GM23338 (cell line): ENCODE measurements around the gene PLEKHO1.
"Not testable (repeated sequence)": the region's sequence is repeated elsewhere in the genome, so short reads cannot be mapped to it uniquely, and the experiment has no call there.

Experiments used
- CTCF ChIP-seq, 2 experiments: fragments of 200-600 bp in 1 of 2; sonication (generic) in 1 of 2; conservative IDR thresholded peaks; 2 replicates each; pipeline versions ENCODE4 v1.5.1 to v1.6.1; 2016 to 2017; ENCODE audit warnings: antibody characterized with exemption in 2 of 2, low read depth in 2 of 2, mild to moderate bottlenecking in 2 of 2, moderate library complexity in 1 of 2
- EZH2phosphoT487 ChIP-seq: fragments of 200-600 bp; sonication (generic); IDR thresholded peaks from one replicate; pipeline ENCODE4 v1.8.1; 2018; ENCODE audit warnings: antibody characterized with exemption; ENCODE audit not compliant: unreplicated experiment
- NANOG ChIP-seq: IDR thresholded peaks from 2 replicates; pipeline ENCODE4 v1.6.1; 2016; ENCODE audit warnings: antibody characterized with exemption, borderline replicate concordance
- POLR2AphosphoS5 ChIP-seq: IDR thresholded peaks from 2 replicates; pipeline ENCODE4 v1.6.1; 2016; ENCODE audit warnings: antibody characterized with exemption, low read depth
- TF ChIP-seq, protein P1 (sequence below): fragments of 250-450 bp; sonication (Bioruptor Pico); IDR thresholded peaks from 2 replicates; pipeline ENCODE4 v1.5.0; 2020; ENCODE audit warnings: mild to moderate bottlenecking, moderate library complexity
- TF ChIP-seq, protein P2 (sequence below): IDR thresholded peaks from 2 replicates; pipeline ENCODE4 v1.6.1; 2016; ENCODE audit warnings: antibody characterized with exemption

GRCh38 chr1:150146016-150146415 is 3.7 kb upstream of the PLEKHO1 start:
- not testable (repeated sequence) for TF ChIP-seq CTCF (conservative IDR thresholded peaks at IDR 0.05; ENCODE audit: low read depth in 2 of 2); EZH2phosphoT487; NANOG; POLR2AphosphoS5
- TF ChIP-seq, protein P1, sequence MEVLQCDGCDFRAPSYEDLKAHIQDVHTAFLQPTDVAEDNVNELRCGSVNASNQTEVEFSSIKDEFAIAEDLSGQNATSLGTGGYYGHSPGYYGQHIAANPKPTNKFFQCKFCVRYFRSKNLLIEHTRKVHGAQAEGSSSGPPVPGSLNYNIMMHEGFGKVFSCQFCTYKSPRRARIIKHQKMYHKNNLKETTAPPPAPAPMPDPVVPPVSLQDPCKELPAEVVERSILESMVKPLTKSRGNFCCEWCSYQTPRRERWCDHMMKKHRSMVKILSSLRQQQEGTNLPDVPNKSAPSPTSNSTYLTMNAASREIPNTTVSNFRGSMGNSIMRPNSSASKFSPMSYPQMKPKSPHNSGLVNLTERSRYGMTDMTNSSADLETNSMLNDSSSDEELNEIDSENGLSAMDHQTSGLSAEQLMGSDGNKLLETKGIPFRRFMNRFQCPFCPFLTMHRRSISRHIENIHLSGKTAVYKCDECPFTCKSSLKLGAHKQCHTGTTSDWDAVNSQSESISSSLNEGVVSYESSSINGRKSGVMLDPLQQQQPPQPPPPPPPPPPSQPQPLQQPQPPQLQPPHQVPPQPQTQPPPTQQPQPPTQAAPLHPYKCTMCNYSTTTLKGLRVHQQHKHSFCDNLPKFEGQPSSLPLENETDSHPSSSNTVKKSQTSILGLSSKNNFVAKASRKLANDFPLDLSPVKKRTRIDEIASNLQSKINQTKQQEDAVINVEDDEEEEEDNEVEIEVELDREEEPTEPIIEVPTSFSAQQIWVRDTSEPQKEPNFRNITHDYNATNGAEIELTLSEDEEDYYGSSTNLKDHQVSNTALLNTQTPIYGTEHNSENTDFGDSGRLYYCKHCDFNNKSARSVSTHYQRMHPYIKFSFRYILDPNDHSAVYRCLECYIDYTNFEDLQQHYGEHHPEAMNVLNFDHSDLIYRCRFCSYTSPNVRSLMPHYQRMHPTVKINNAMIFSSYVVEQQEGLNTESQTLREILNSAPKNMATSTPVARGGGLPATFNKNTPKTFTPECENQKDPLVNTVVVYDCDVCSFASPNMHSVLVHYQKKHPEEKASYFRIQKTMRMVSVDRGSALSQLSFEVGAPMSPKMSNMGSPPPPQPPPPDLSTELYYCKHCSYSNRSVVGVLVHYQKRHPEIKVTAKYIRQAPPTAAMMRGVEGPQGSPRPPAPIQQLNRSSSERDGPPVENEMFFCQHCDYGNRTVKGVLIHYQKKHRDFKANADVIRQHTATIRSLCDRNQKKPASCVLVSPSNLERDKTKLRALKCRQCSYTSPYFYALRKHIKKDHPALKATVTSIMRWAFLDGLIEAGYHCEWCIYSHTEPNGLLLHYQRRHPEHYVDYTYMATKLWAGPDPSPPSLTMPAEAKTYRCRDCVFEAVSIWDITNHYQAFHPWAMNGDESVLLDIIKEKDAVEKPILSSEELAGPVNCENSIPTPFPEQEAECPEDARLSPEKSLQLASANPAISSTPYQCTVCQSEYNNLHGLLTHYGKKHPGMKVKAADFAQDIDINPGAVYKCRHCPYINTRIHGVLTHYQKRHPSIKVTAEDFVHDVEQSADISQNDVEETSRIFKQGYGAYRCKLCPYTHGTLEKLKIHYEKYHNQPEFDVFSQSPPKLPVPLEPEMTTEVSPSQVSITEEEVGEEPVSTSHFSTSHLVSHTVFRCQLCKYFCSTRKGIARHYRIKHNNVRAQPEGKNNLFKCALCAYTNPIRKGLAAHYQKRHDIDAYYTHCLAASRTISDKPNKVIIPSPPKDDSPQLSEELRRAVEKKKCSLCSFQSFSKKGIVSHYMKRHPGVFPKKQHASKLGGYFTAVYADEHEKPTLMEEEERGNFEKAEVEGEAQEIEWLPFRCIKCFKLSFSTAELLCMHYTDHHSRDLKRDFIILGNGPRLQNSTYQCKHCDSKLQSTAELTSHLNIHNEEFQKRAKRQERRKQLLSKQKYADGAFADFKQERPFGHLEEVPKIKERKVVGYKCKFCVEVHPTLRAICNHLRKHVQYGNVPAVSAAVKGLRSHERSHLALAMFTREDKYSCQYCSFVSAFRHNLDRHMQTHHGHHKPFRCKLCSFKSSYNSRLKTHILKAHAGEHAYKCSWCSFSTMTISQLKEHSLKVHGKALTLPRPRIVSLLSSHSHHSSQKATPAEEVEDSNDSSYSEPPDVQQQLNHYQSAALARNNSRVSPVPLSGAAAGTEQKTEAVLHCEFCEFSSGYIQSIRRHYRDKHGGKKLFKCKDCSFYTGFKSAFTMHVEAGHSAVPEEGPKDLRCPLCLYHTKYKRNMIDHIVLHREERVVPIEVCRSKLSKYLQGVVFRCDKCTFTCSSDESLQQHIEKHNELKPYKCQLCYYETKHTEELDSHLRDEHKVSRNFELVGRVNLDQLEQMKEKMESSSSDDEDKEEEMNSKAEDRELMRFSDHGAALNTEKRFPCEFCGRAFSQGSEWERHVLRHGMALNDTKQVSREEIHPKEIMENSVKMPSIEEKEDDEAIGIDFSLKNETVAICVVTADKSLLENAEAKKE (CRISPR knock-in tag), result not testable (repeated sequence)
- TF ChIP-seq, protein P2, sequence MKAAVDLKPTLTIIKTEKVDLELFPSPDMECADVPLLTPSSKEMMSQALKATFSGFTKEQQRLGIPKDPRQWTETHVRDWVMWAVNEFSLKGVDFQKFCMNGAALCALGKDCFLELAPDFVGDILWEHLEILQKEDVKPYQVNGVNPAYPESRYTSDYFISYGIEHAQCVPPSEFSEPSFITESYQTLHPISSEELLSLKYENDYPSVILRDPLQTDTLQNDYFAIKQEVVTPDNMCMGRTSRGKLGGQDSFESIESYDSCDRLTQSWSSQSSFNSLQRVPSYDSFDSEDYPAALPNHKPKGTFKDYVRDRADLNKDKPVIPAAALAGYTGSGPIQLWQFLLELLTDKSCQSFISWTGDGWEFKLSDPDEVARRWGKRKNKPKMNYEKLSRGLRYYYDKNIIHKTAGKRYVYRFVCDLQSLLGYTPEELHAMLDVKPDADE, result not testable (repeated sequence)
